BE2C (cell line): ENCODE results near the gene SESN1.

Experiments
- DNase-seq: peaks from one replicate; pipeline ENCODE4 v3.0.0-alpha.2; 2020
- H3K27me3 ChIP-seq: fragments of 250-450 bp; sonication (Bioruptor Pico); 2 replicates; pipeline ENCODE4 v1.5.1; 2020; ENCODE audit warnings: mild to moderate bottlenecking
- H3K36me3 ChIP-seq: fragments of 250-450 bp; sonication (Bioruptor Pico); 2 replicates; pipeline ENCODE4 v1.5.1; 2020; ENCODE audit warnings: mild to moderate bottlenecking
- H3K4me1 ChIP-seq: fragments of 250-450 bp; sonication (Bioruptor Pico); 2 replicates; pipeline ENCODE4 v1.5.1; 2020
- H3K4me3 ChIP-seq: 2 replicates; pipeline ENCODE4 v1.5.1; 2011; ENCODE audit warnings: low read depth, low read length
- H3K9me3 ChIP-seq: fragments of 250-450 bp; sonication (Bioruptor Pico); 2 replicates; pipeline ENCODE4 v1.5.1; 2020
- TF ChIP-seq, protein P1 (sequence below): IDR thresholded peaks from 2 replicates; pipeline ENCODE4 v1.5.1; 2012; ENCODE audit warnings: mild to moderate bottlenecking, low read depth, low read length

SESN1 gene

DNA sequence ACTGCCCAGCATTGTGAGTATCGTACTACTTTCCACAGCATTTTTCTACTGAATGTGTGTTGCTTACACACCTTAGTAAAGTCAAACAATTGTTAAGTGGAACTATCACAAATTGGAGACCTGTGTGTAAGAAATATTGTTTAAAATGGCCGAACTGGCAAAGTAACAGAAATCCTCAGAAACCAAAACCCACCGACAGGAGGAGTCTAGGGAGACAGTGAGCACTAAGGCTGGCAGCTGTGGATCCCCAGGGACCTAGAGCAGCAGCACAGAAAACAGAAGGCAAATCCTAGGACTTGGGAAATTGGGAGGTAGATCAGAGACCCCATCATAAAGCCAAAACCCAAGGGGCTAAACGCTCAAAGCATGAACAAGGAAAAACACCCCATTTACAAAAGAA is 69.9 kb downstream of the SESN1 start:
- Histone ChIP-seq H3K27me3 (no peaks in the 10 kb centered on the region), H3K9me3 (no peaks in the 10 kb centered on the region), H3K4me1 (0 out of 2 replicates have a peak, but pooled peaks cover 3% of the 10 kb centered on the region), H3K36me3 (no peaks in the 10 kb centered on the region), H3K4me3 (no peak overlapping the region; the same call in 1 of the 2 replicates)
- TF ChIP-seq, protein P1, sequence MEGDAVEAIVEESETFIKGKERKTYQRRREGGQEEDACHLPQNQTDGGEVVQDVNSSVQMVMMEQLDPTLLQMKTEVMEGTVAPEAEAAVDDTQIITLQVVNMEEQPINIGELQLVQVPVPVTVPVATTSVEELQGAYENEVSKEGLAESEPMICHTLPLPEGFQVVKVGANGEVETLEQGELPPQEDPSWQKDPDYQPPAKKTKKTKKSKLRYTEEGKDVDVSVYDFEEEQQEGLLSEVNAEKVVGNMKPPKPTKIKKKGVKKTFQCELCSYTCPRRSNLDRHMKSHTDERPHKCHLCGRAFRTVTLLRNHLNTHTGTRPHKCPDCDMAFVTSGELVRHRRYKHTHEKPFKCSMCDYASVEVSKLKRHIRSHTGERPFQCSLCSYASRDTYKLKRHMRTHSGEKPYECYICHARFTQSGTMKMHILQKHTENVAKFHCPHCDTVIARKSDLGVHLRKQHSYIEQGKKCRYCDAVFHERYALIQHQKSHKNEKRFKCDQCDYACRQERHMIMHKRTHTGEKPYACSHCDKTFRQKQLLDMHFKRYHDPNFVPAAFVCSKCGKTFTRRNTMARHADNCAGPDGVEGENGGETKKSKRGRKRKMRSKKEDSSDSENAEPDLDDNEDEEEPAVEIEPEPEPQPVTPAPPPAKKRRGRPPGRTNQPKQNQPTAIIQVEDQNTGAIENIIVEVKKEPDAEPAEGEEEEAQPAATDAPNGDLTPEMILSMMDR = peak; percentile 59
- peak; percentile 61 for DNase-seq

DNA sequence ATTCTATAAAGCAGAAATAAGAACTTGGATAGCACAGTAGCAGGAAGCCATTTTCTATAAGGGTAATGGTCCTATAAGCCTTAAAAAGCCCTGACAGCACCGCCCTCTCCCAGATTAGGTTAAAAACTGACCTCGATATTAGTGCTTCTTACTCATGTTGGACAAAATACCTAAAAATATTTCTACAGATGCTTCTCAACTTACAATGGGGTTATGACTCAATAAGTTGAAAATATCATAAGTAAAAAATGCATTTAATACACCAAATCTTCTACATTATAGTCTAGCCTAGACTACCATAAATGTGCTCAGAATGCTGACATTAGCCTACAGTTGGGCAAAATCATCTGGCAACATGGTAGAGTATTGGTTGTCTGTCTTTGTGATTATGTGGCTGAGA is 70.3 kb downstream of the SESN1 start:
- Histone ChIP-seq H3K4me3 (no peak overlapping the region; the same call in 1 of the 2 replicates), H3K9me3 (no peaks in the 10 kb centered on the region), H3K27me3 (no peaks in the 10 kb centered on the region), H3K4me1 (0 out of 2 replicates have a peak, but pooled peaks cover 3% of the 10 kb centered on the region), H3K36me3 (no peaks in the 10 kb centered on the region)
- DNase-seq = no peak
- TF ChIP-seq, protein P1 = no peak

DNA sequence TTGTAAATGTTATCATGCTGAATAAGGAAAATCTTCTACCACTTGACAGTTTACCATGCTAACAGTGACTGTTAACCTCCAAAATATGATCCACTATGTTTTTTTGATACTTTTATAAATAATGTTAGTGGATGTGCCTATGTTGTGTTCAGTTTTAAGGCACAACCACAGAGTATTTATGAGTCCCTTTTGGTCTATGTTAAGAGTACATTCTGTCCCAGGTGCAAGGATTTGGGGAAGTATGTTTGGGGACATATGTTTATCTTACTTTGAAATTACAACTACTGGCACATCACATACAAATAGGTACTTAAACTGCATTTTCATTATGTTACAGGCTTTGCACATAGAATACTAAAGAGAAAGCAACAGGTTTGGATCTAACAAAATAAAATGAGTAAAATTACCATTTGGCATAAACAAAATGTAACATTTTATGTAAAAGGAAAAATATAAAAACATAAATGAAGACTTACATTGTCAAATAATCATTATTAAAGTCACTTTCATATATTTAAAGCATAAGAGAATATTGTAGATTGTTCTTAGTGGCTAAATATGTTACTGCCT is 71.2 kb downstream of the SESN1 start:
- Histone ChIP-seq H3K27me3 (no peaks in the 10 kb centered on the region), H3K36me3 (no peaks in the 10 kb centered on the region), H3K9me3 (no peaks in the 10 kb centered on the region), H3K4me3 (no peak overlapping the region), H3K4me1 (0 out of 2 replicates have a peak, but pooled peaks cover 3% of the 10 kb centered on the region)
- DNase-seq = no peak
- TF ChIP-seq, protein P1 = no peak

DNA sequence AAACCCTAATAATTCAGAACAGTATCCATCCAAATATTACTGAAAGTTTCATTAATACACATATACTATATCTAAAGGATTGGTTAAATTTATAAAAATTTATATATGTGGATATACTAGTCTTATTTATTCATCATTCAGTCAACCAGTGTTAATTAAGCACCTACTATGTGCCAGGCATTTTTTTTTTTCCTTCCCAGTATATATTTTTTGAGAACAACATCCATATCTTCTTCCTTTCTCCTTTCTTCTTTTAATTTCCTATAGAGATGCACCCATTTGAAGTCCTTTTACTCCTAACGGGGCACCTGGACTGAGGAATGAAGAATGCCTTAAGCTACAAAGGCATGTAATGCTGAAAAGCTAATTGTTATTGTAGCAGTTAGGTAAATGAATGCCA is 72.8 kb downstream of the SESN1 start:
- H3K9me3 ChIP-seq = no peaks in the 10 kb centered on the region
- no peak for DNase-seq
- TF ChIP-seq, protein P1 = no peak
- 0 out of 2 replicates have a peak, but pooled peaks cover 3% of the 10 kb centered on the region for H3K4me1 ChIP-seq
- no peaks in the 10 kb centered on the region for H3K27me3 ChIP-seq
- H3K36me3 ChIP-seq = no peaks in the 10 kb centered on the region
- H3K4me3 ChIP-seq = no peak overlapping the region

DNA sequence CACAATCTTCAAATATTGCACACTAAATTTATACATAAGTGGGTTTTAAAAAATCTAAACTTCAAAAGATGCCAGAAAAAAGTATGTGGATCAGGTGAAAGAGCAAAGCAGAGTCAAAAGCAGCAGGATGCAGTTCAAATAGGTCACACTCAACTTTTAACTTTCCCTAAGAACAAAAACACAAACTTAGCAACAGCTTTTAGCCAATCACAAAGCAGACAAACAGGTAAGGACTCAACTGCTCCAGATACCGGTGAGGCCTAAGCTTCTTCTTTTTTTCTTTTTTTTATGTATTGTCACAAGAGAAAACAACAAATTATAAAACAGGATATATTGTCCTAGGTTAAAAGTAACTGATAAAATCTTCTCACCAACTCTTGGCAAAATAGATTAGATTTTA is 74.7 kb downstream of the SESN1 start:
- Histone ChIP-seq H3K27me3 (no peaks in the 10 kb centered on the region), H3K4me3 (no peak overlapping the region), H3K4me1 (0 out of 2 replicates have a peak, but pooled peaks cover 3% of the 10 kb centered on the region), H3K36me3 (no peaks in the 10 kb centered on the region), H3K9me3 (no peaks in the 10 kb centered on the region)
- no peak for DNase-seq
- TF ChIP-seq, protein P1 = no peak

DNA sequence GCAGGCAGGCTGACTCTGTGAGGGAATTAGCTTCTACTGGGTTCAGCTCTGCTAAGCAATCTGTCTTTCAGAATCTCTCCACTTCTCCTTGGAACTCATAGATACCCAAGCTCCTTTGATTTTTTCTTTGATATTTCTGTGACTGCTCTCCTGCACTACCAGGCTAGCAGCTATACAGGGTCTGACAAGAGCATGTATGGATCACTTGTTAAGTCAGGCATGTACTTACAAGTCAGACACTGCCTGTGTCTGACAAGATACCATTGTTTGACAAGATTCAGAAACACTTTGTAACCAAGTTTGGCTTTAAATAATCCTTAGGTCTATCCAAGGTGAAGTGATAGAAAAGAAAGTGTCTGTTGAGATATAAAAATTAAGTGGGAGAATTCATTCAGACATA is 79.5 kb downstream of the SESN1 start:
- DNase-seq = no peak
- Histone ChIP-seq H3K27me3 (no peaks in the 10 kb centered on the region), H3K4me1 (no peaks in the 10 kb centered on the region; the same call in 1 of the 2 replicates), H3K9me3 (no peaks in the 10 kb centered on the region), H3K36me3 (no peaks in the 10 kb centered on the region), H3K4me3 (no peak overlapping the region)
- TF ChIP-seq, protein P1 = no peak
